H1 (cell line): Measurements from ENCODE around the gene CCDC78. TPM values are rescaled to one million over a fixed set of nuclear protein-coding genes. Genes with fewer than 3 reads are reported as not detected.

ENCODE experiments used
- CTCF ChIA-PET: fragments of 300-600 bp; sonication (Branson Sonifier 250); formaldehyde crosslinking; loops from one replicate; lab custom pipeline; 2021; ENCODE audit not compliant: partially characterized antibody; lab: Charles Lee
- POLR2A ChIA-PET: fragments of 300-600 bp; sonication (Branson Sonifier 250); formaldehyde crosslinking; loops from one replicate; lab custom pipeline; 2021; ENCODE audit warnings: inconsistent platforms; ENCODE audit not compliant: partially characterized antibody; lab: Charles Lee
- DNase-seq, 2 experiments: peaks; one replicate each; pipeline versions ENCODE4 v3.0.0 to v3.0.0-alpha.2; 2010 to 2022; ENCODE audit warnings: low spot score in 2 of 2, low read depth in 1 of 2, mixed read lengths in 1 of 2
- FAIRE-seq: peaks from 2 replicates; lab custom pipeline; 2011; peaks lifted over from hg19 to GRCh38; lab: Jason Lieb, UNC
- H2AFZ ChIP-seq: 2 replicates; pipeline ENCODE4 v1.8.1; 2012; ENCODE audit warnings: low read length, inconsistent platforms
- H2AK5ac ChIP-seq: 2 replicates; pipeline ENCODE4 v1.6.1; 2013; ENCODE audit warnings: low read depth, low read length
- H2BK120ac ChIP-seq: replicated peaks from 2 replicates; pipeline ENCODE3; 2013; ENCODE audit warnings: low read depth, low read length, inconsistent platforms
- H2BK12ac ChIP-seq: 2 replicates; pipeline ENCODE4 v1.6.1; 2013; ENCODE audit warnings: low read depth, low read length
- H2BK15ac ChIP-seq: 2 replicates; pipeline ENCODE4 v1.6.1; 2013; ENCODE audit warnings: low read length
- H2BK20ac ChIP-seq: 2 replicates; pipeline ENCODE4 v1.6.1; 2013; ENCODE audit warnings: low read length
- H2BK5ac ChIP-seq: 2 replicates; pipeline ENCODE4 v1.6.1; 2013; ENCODE audit warnings: low read depth, low read length
- H3K14ac ChIP-seq: 2 replicates; pipeline ENCODE4 v1.6.1; 2013; ENCODE audit warnings: inconsistent platforms; ENCODE audit not compliant: insufficient read length
- H3K18ac ChIP-seq: 2 replicates; pipeline ENCODE4 v1.6.1; 2013; ENCODE audit warnings: low read length; ENCODE audit errors: extremely low read depth
- H3K23ac ChIP-seq: 2 replicates; pipeline ENCODE4 v1.6.1; 2013; ENCODE audit warnings: inconsistent platforms; ENCODE audit not compliant: insufficient read length
- H3K23me2 ChIP-seq: 2 replicates; pipeline ENCODE4 v1.6.1; 2013; ENCODE audit warnings: low read depth, low read length
- H3K27ac ChIP-seq: 2 replicates; pipeline ENCODE4 v1.6.1; 2011; ENCODE audit warnings: low read depth, low read length, inconsistent platforms
- H3K27me3 ChIP-seq, 4 experiments: replicated peaks in 1 of 4; 1 replicate in 1 of 4; 2 replicates in 3 of 4; pipeline versions ENCODE4 v1.6.1 to v1.8.1; 2011 to 2013; ENCODE audit warnings: low read length in 3 of 4, mild to moderate bottlenecking in 3 of 4, inconsistent platforms in 2 of 4, mixed read lengths in 2 of 4, moderate library complexity in 1 of 4; ENCODE audit not compliant: control insufficient read depth in 3 of 4, insufficient read depth in 3 of 4; ENCODE audit errors: extremely low read depth in 1 of 4
- H3K36me3 ChIP-seq, 4 experiments: 2 replicates each; pipeline versions ENCODE4 v1.6.1 to v1.8.1; 2011 to 2013; ENCODE audit warnings: mild to moderate bottlenecking in 4 of 4, low read length in 3 of 4, moderate library complexity in 2 of 4, control low read depth in 1 of 4, inconsistent platforms in 1 of 4; ENCODE audit not compliant: insufficient read depth in 4 of 4, control insufficient read depth in 2 of 4
- H3K4ac ChIP-seq: replicated peaks from 2 replicates; pipeline ENCODE3; 2013; ENCODE audit warnings: low read length, low read depth, mixed read lengths, inconsistent platforms; ENCODE audit not compliant: insufficient read length
- H3K4me1 ChIP-seq, 4 experiments: replicated peaks in 1 of 4; 1 replicate in 1 of 4; 2 replicates in 3 of 4; pipeline versions ENCODE4 v1.6.1 to v1.8.1; 2011 to 2013; ENCODE audit warnings: low read length in 3 of 4, inconsistent platforms in 2 of 4, mixed read lengths in 1 of 4; ENCODE audit not compliant: insufficient read depth in 4 of 4, control insufficient read depth in 3 of 4
- H3K4me2 ChIP-seq, 2 experiments: 2 replicates each; pipeline versions ENCODE4 v1.6.1 to v1.8.1; 2011 to 2013; ENCODE audit warnings: low read depth in 2 of 2, low read length in 2 of 2, control low read depth in 1 of 2, inconsistent platforms in 1 of 2, mild to moderate bottlenecking in 1 of 2; ENCODE audit not compliant: insufficient read depth in 1 of 2
- H3K4me3 ChIP-seq, 4 experiments: fragments of 200-600, 300-600 bp in 1 of 4; sonication (generic), shearing (Covaris generic), sonication (Bioruptor Twin) in 1 of 4; 2 replicates each; pipeline versions ENCODE4 v1.5.1 to v1.8.1; 2011 to 2016; ENCODE audit warnings: low read length in 4 of 4, low read depth in 3 of 4, control low read depth in 2 of 4, inconsistent platforms in 2 of 4, mild to moderate bottlenecking in 2 of 4, mixed read lengths in 1 of 4, moderate library complexity in 1 of 4; ENCODE audit not compliant: insufficient read depth in 2 of 4; ENCODE audit errors: extremely low read depth in 1 of 4
- H3K56ac ChIP-seq: replicated peaks from 2 replicates; pipeline ENCODE3; 2013; ENCODE audit warnings: low read depth, mild to moderate bottlenecking, mixed read lengths, low read length, inconsistent platforms; ENCODE audit not compliant: insufficient read length
- H3K79me1 ChIP-seq: 2 replicates; pipeline ENCODE4 v1.6.1; 2013; ENCODE audit warnings: low read depth, low read length, control low read depth
- H3K79me2 ChIP-seq, 2 experiments: 2 replicates each; pipeline versions ENCODE4 v1.6.1 to v1.8.1; 2012 to 2013; ENCODE audit warnings: low read length in 2 of 2, mild to moderate bottlenecking in 2 of 2, inconsistent platforms in 1 of 2; ENCODE audit not compliant: insufficient read depth in 2 of 2, control insufficient read depth in 1 of 2
- H3K9ac ChIP-seq, 4 experiments: replicated peaks in 1 of 4; 1 replicate in 1 of 4; 2 replicates in 3 of 4; pipeline versions ENCODE4 v1.6.1 to v1.8.1; 2011 to 2013; ENCODE audit warnings: low read depth in 3 of 4, low read length in 3 of 4, control low read depth in 2 of 4, mild to moderate bottlenecking in 2 of 4, moderate library complexity in 2 of 4, inconsistent platforms in 1 of 4; ENCODE audit errors: extremely low read depth in 1 of 4
- H3K9me3 ChIP-seq, 2 experiments: 2 replicates each; pipeline versions ENCODE4 v1.6.1 to v1.8.1; 2012 to 2013; ENCODE audit warnings: mild to moderate bottlenecking in 2 of 2, moderate library complexity in 2 of 2, control low read depth in 1 of 2, inconsistent platforms in 1 of 2, low read depth in 1 of 2, low read length in 1 of 2, mixed read lengths in 1 of 2; ENCODE audit not compliant: insufficient read depth in 2 of 2
- H4K20me1 ChIP-seq, 2 experiments: replicated peaks in 1 of 2; 2 replicates each; pipeline versions ENCODE3 to v1.8.1; 2011 to 2013; ENCODE audit warnings: inconsistent platforms in 2 of 2, low read length in 2 of 2, mild to moderate bottlenecking in 1 of 2; ENCODE audit not compliant: insufficient read depth in 2 of 2, control insufficient read depth in 1 of 2
- H4K5ac ChIP-seq: 2 replicates; pipeline ENCODE4 v1.6.1; 2013; ENCODE audit warnings: low read length, low read depth, mixed read lengths, inconsistent platforms; ENCODE audit not compliant: insufficient read length
- H4K8ac ChIP-seq: 2 replicates; pipeline ENCODE4 v1.8.0; 2013; ENCODE audit warnings: mild to moderate bottlenecking, moderate library complexity, low read length, inconsistent platforms; ENCODE audit not compliant: insufficient read depth; ENCODE audit errors: extremely low read depth
- H4K91ac ChIP-seq: replicated peaks from 2 replicates; pipeline ENCODE3; 2013; ENCODE audit warnings: low read length, mixed read lengths, inconsistent platforms; ENCODE audit not compliant: insufficient read length
- BRCA1 ChIP-seq: IDR thresholded peaks from 2 replicates; pipeline ENCODE4 v1.6.1; 2012; ENCODE audit warnings: low read depth, low read length, improper control_type of control experiment
- CHD1 ChIP-seq: IDR thresholded peaks from 2 replicates; pipeline ENCODE4 v1.6.1; 2012; ENCODE audit warnings: low read depth, low read length, improper control_type of control experiment
- EP300 ChIP-seq, 2 experiments: IDR thresholded peaks; 1 replicate in 1 of 2; 2 replicates in 1 of 2; pipeline ENCODE4 v1.6.1; 2011 to 2012; ENCODE audit warnings: low read depth in 2 of 2, low read length in 2 of 2, mild to moderate bottlenecking in 2 of 2, borderline replicate concordance in 1 of 2, inconsistent platforms in 1 of 2, moderate library complexity in 1 of 2
- EZH2 ChIP-seq: fragments of 200-600 bp; sonication (generic); IDR thresholded peaks from 2 replicates; pipeline ENCODE4 v1.7.1; 2012; ENCODE audit warnings: low read depth, mild to moderate bottlenecking, moderate library complexity, low read length, inconsistent platforms; ENCODE audit not compliant: severe bottlenecking
- FOSL1 ChIP-seq: IDR thresholded peaks from 2 replicates; pipeline ENCODE4 v1.6.1; 2011; ENCODE audit warnings: mild to moderate bottlenecking, low read depth, low read length, moderate library complexity; ENCODE audit not compliant: insufficient read depth
- GABPA ChIP-seq: IDR thresholded peaks from 2 replicates; pipeline ENCODE4 v1.6.1; 2011; ENCODE audit warnings: mild to moderate bottlenecking, low read length, moderate library complexity, borderline replicate concordance; ENCODE audit not compliant: insufficient read depth
- HDAC6 ChIP-seq: IDR thresholded peaks from one replicate; pipeline ENCODE4 v1.7.1; 2012; ENCODE audit warnings: low read depth, mild to moderate bottlenecking, inconsistent platforms, low read length, moderate library complexity
- JUN ChIP-seq: IDR thresholded peaks from 2 replicates; pipeline ENCODE4 v1.6.1; 2011; ENCODE audit warnings: low read depth, mild to moderate bottlenecking, improper control_type of control experiment, low read length
- NRF1 ChIP-seq: IDR thresholded peaks from 2 replicates; pipeline ENCODE4 v1.6.1; 2011; ENCODE audit warnings: mild to moderate bottlenecking, low read depth, low read length, improper control_type of control experiment
- RNF2 ChIP-seq: fragments of 200-900, 300-1000 bp; sonication (generic); IDR thresholded peaks from 2 replicates; pipeline ENCODE4 v1.7.1; 2016; ENCODE audit warnings: borderline replicate concordance, low read depth, mild to moderate bottlenecking, antibody characterized with exemption, low read length; ENCODE audit not compliant: poor library complexity, severe bottlenecking; ENCODE audit errors: missing control alignments
- RXRA ChIP-seq: IDR thresholded peaks from 2 replicates; pipeline ENCODE4 v1.6.1; 2011; ENCODE audit warnings: low read depth, mild to moderate bottlenecking, low read length, moderate library complexity; ENCODE audit not compliant: insufficient read depth
- WGBS, 2 experiments: shearing (Covaris generic) in 1 of 2; methylation state at CpG; one replicate each; pipeline versions ENCODE4 v1.1.6 to v1.1.7; 2013 to 2015; ENCODE audit warnings: low lambda C conversion rate in 2 of 2, mixed read lengths in 2 of 2, inconsistent platforms in 1 of 2, low coverage in 1 of 2, missing lambda C conversion rate in 1 of 2; ENCODE audit not compliant: insufficient replicate concordance in 2 of 2, insufficient coverage in 1 of 2, insufficient read length in 1 of 2; ENCODE audit errors: extremely low coverage in 1 of 2, missing lambda C conversion rate in 1 of 2; 5-methylcytosine and 5-hydroxymethylcytosine counted together
- polyA plus RNA-seq, 7 experiments: library from polyadenylated mRNA; depleted of rRNA in 3 of 7; stranded (reverse) in 5 of 7; unstranded in 2 of 7; fragments of >200 nt in 5 of 7; fragments of 200-250 nt in 2 of 7; gene quantifications; 1 replicate in 5 of 7; 2 replicates in 1 of 7; 4 replicates in 1 of 7; pipeline versions ENCODE4 v1.2.1 to v1.2.3, GENCODE V29; 2011 to 2013; ENCODE audit warnings: missing spikeins in 2 of 7, mixed read lengths in 2 of 7
- total RNA-seq: library from RNA; stranded (reverse); fragmentation: NEBNext Ultra II Directional; extraction: Animal tissue kit (Norgen Biotek cat#: 25700); gene quantifications from 2 replicates; pipeline ENCODE4 v1.2.1, GENCODE V29; 2021
- TF ChIP-seq, protein P1 (sequence below): IDR thresholded peaks from 2 replicates; pipeline ENCODE4 v1.6.1; 2011; ENCODE audit warnings: low read length, improper control_type of control experiment

CCDC78 gene
- total and polyA plus RNA-seq, 2 of the 8 experiments (the other 6 are each of a cell fraction or from before 2014, with no cell fraction given) = 7.1 to 8.5 TPM

DNA sequence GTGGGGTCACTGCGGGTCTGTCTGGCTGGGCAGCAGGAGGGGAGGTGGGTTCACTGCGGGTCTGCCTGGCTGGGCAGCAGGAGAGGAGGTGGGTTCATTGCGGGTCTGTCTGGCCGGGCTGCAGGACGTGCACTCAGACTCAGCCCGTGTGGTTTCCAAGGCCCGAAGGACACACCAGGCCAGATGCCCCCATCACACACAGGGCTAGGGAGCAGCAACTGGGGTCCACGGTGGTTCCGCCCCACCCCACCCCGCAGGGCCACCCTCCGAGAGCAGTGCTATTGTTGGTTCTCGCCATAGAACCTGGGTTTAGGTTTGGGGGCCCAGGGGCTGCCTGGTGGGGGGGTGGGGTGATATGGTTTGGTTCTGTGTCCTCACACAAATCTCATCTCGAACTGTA, 20.4 kb upstream of the CCDC78 start:
- Histone ChIP-seq H2AFZ (no peak overlapping the region), H3K27ac (no peak overlapping the region), H4K20me1 (no peaks in the 10 kb centered on the region), H3K79me1 (no peaks in the 10 kb centered on the region), H3K23me2 (no peaks in the 10 kb centered on the region), H3K4me1 (peaks cover 1 to 7% (median 5%) of the 10 kb centered on the region in 4 experiments; a peak in 5 of 7 replicates), H3K4me2 (no peak overlapping the region), H3K18ac (no peak overlapping the region), H2BK12ac (no peak overlapping the region), H3K9ac (no peak overlapping the region), H4K5ac (no peak overlapping the region), H2AK5ac (no peak overlapping the region), H2BK120ac (no peak overlapping the region), H3K36me3 (no peaks in the 10 kb centered on the region), H3K56ac (no peak overlapping the region), H3K4ac (no peak overlapping the region), H3K9me3 (no peaks in the 10 kb centered on the region), H4K91ac (no peak overlapping the region), H3K27me3 (no peaks in the 10 kb centered on the region), H3K79me2 (no peaks in the 10 kb centered on the region), H3K23ac (no peak overlapping the region), H2BK20ac (no peak overlapping the region), H4K8ac (no peak overlapping the region; the same call in 1 of the 2 replicates), H3K4me3 (no peak overlapping the region), H2BK15ac (no peak overlapping the region), H2BK5ac (no peak overlapping the region), H3K14ac (no peak overlapping the region)
- FAIRE-seq = no peak
- CTCF ChIA-PET = interaction anchor here (1.1 to 35.8 kb wide), 4 partner anchors 14 to 310 kb away, joined by 5 to 977 read pairs (median 52); partner anchors contain the start of genes ANTKMT, CCDC78, FBXL16 and HAGHL
- DNase-seq = no peak
- POLR2A ChIA-PET = interaction anchor here (1.3 to 1.5 kb wide), 3 partner anchors 10 to 42 kb away, joined by 3 to 4 read pairs (median 4); partner anchors contain the start of genes CHTF18, MSLN and RPUSD1
- WGBS, 2 experiments = 90% methylated on average over 13 of the region's 13 CpGs; no CpG with 5 or more reads in 1 of the 2 experiments
- TF ChIP-seq FOSL1 (no peak), NRF1 (no peak), HDAC6 (no peak), JUN (no peak), BRCA1 (no peak), RNF2 (no peak), RXRA (no peak), EP300 (IDR thresholded peaks at IDR 0.05; ENCODE audit: borderline replicate concordance in 1 of 2, low read depth in 2 of 2, low read length in 2 of 2) (no peak), CHD1 (no peak), GABPA (no peak), EZH2 (no peak)
- TF ChIP-seq, protein P1, sequence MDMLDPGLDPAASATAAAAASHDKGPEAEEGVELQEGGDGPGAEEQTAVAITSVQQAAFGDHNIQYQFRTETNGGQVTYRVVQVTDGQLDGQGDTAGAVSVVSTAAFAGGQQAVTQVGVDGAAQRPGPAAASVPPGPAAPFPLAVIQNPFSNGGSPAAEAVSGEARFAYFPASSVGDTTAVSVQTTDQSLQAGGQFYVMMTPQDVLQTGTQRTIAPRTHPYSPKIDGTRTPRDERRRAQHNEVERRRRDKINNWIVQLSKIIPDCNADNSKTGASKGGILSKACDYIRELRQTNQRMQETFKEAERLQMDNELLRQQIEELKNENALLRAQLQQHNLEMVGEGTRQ = no peak
